WTC11 (cell line): ENCODE results near the gene LEMD3. TPM values are rescaled to one million over a fixed set of nuclear protein-coding genes. Genes with fewer than 3 reads are reported as not detected.
A peak's percentile ranks its signal among the peaks of the same experiment; 100 is the strongest.

ENCODE experiments used
- ATAC-seq: fragments of 200-7000 bp; cut with Tn5 transposase; 2 replicates; pipeline ENCODE4 v1.10.0; 2021; ENCODE audit warnings: mild to moderate bottlenecking, moderate library complexity
- Bru-seq: library from RNA; stranded (reverse); fragments of 400-500 nt; gene quantifications from one replicate; lab custom pipeline; 2021; lab: Mats Ljungman, UMichigan
- CTCF ChIA-PET: fragments of 300-600 bp; sonication (Branson Sonifier 250); formaldehyde crosslinking; loops from one replicate; lab custom pipeline; 2021; ENCODE audit warnings: antibody characterized with exemption; lab: Charles Lee
- POLR2A ChIA-PET: fragments of 350-600 bp; sonication (Branson Sonifier 250); formaldehyde crosslinking; loops from one replicate; lab custom pipeline; 2021; ENCODE audit warnings: antibody characterized with exemption; lab: Charles Lee
- DNase-seq: peaks from one replicate; pipeline ENCODE4 v3.0.0; 2021; ENCODE audit warnings: low spot score
- H3K27ac Mint-ChIP-seq: 2 replicates; pipeline ENCODE4 v1.8.0; 2021; ENCODE audit warnings: mixed read lengths
- H3K27me3 Mint-ChIP-seq: 2 replicates; pipeline ENCODE4 v1.8.0; 2021; ENCODE audit warnings: low read depth, mild to moderate bottlenecking, moderate library complexity, mixed read lengths
- H3K36me3 Mint-ChIP-seq: 2 replicates; pipeline ENCODE4 v1.8.0; 2021; ENCODE audit warnings: mixed read lengths
- H3K4me1 Mint-ChIP-seq: 2 replicates; pipeline ENCODE4 v1.8.0; 2022; ENCODE audit warnings: mixed read lengths
- H3K4me3 Mint-ChIP-seq: 2 replicates; pipeline ENCODE4 v1.8.0; 2021; ENCODE audit warnings: mild to moderate bottlenecking, moderate library complexity, mixed read lengths
- H3K9me3 Mint-ChIP-seq: 2 replicates; pipeline ENCODE4 v1.8.0; 2021; ENCODE audit warnings: mixed read lengths
- ATF2 ChIP-seq: sonication (generic); formaldehyde crosslinking; IDR thresholded peaks from 2 replicates; pipeline ENCODE4 v1.8.1; 2022; ENCODE audit warnings: low read depth, missing genetic modification reagents, borderline replicate concordance
- ATF6 ChIP-seq: sonication (generic); formaldehyde crosslinking; IDR thresholded peaks from 2 replicates; pipeline ENCODE4 v1.8.1; 2023; ENCODE audit warnings: mild to moderate bottlenecking, missing genetic modification reagents
- CBFB ChIP-seq: sonication (generic); formaldehyde crosslinking; IDR thresholded peaks from 2 replicates; pipeline ENCODE4 v1.8.1; 2022; ENCODE audit warnings: mild to moderate bottlenecking, low read depth, missing genetic modification reagents
- GRHL2 ChIP-seq: fragments of 250-450 bp; sonication (Bioruptor Pico); IDR thresholded peaks from 2 replicates; pipeline ENCODE4 v1.8.0; 2022; ENCODE audit warnings: mild to moderate bottlenecking, moderate library complexity; ENCODE audit not compliant: insufficient replicate concordance, severe bottlenecking
- GTF2I ChIP-seq: fragments of 250-450 bp; sonication (Bioruptor Pico); conservative IDR thresholded peaks from 2 replicates; pipeline ENCODE4 v1.4.0; 2021; ENCODE audit warnings: mild to moderate bottlenecking
- HMGXB4 ChIP-seq: sonication (generic); formaldehyde crosslinking; IDR thresholded peaks from 2 replicates; pipeline ENCODE4 v1.8.1; 2023; ENCODE audit warnings: mild to moderate bottlenecking, moderate library complexity, missing genetic modification reagents
- IRF1 ChIP-seq: sonication (generic); formaldehyde crosslinking; IDR thresholded peaks from 2 replicates; pipeline ENCODE4 v1.8.0; 2023; ENCODE audit warnings: missing genetic modification reagents
- NFYB ChIP-seq: sonication (generic); formaldehyde crosslinking; conservative IDR thresholded peaks from 2 replicates; pipeline ENCODE4 v1.8.0; 2022; ENCODE audit warnings: low read depth, missing genetic modification reagents
- PRRX2 ChIP-seq: fragments of 250-450 bp; sonication (Bioruptor Pico); IDR thresholded peaks from 2 replicates; pipeline ENCODE4 v1.8.0; 2021; ENCODE audit warnings: mild to moderate bottlenecking
- RELA ChIP-seq: sonication (generic); formaldehyde crosslinking; IDR thresholded peaks from 2 replicates; pipeline ENCODE4 v1.8.1; 2022; ENCODE audit warnings: missing genetic modification reagents, mild to moderate bottlenecking, borderline replicate concordance
- RORB ChIP-seq: fragments of 250-450 bp; sonication (Bioruptor Pico); IDR thresholded peaks from 2 replicates; pipeline ENCODE4 v1.9.0; 2021; ENCODE audit warnings: mild to moderate bottlenecking
- SMAD4 ChIP-seq: sonication (generic); formaldehyde crosslinking; IDR thresholded peaks from 2 replicates; pipeline ENCODE4 v1.8.0; 2022; ENCODE audit warnings: mild to moderate bottlenecking, missing genetic modification reagents
- STAT6 ChIP-seq: sonication (generic); formaldehyde crosslinking; conservative IDR thresholded peaks from 2 replicates; pipeline ENCODE4 v1.8.1; 2023; ENCODE audit warnings: mild to moderate bottlenecking, low read depth, missing genetic modification reagents, moderate library complexity
- TEAD4 ChIP-seq: sonication (generic); formaldehyde crosslinking; IDR thresholded peaks from 2 replicates; pipeline ENCODE4 v1.8.0; 2022; ENCODE audit warnings: mild to moderate bottlenecking, missing genetic modification reagents
- USF2 ChIP-seq: sonication (generic); formaldehyde crosslinking; IDR thresholded peaks from 2 replicates; pipeline ENCODE4 v1.8.1; 2023; ENCODE audit warnings: mild to moderate bottlenecking, missing genetic modification reagents, moderate library complexity
- ZNF121 ChIP-seq: sonication (generic); formaldehyde crosslinking; IDR thresholded peaks from 2 replicates; pipeline ENCODE4 v1.8.0; 2023; ENCODE audit warnings: missing genetic modification reagents
- ZNF219 ChIP-seq: sonication (generic); formaldehyde crosslinking; IDR thresholded peaks from 2 replicates; pipeline ENCODE4 v1.8.0; 2023; ENCODE audit warnings: missing genetic modification reagents, mild to moderate bottlenecking, borderline replicate concordance
- ZNF416 ChIP-seq: fragments of 250-450 bp; sonication (Bioruptor Pico); IDR thresholded peaks from 2 replicates; pipeline ENCODE4 v1.9.0; 2021; ENCODE audit warnings: mild to moderate bottlenecking, inconsistent platforms
- ZNF423 ChIP-seq: fragments of 250-450 bp; sonication (Bioruptor Pico); IDR thresholded peaks from 2 replicates; pipeline ENCODE4 v2.1.2; 2022; ENCODE audit warnings: mild to moderate bottlenecking, moderate library complexity
- ZNF532 ChIP-seq: fragments of 250-450 bp; sonication (Bioruptor Pico); IDR thresholded peaks from 2 replicates; pipeline ENCODE4 v1.9.0; 2021; ENCODE audit warnings: mild to moderate bottlenecking, borderline replicate concordance
- long read RNA-seq, 3 experiments: library from RNA in 1 of 3; library from capped mRNA in 1 of 3; library from polyadenylated mRNA in 1 of 3; unstranded in 2 of 3; stranded (forward) in 1 of 3; transcript quantifications; one replicate each; pipeline ENCODE4 v2.0.0, GENCODE V29; 2021
- total RNA-seq: library from RNA; stranded (reverse); gene quantifications from 3 replicates; pipeline ENCODE4 v1.2.3, GENCODE V29; 2021

The LEMD3 gene
- total RNA-seq (28.7 to 31.3 TPM (median 29.8 TPM) in 3 replicates), Bru-seq, nascent RNA (percentile 92 among the genes with signal in this experiment)
- long read RNA-seq, experiment 1, full-length matches to known transcripts, result 119 of 152 reads
- long read RNA-seq, experiment 1, partial matches to known transcripts, result 11 of 152 reads
- long read RNA-seq, experiment 1, other reads (novel, unspliced or antisense), result 22 of 152 reads
- long read RNA-seq, experiment 2, full-length matches to known transcripts, result 15 of 32 reads
- long read RNA-seq, experiment 2, partial matches to known transcripts, result 12 of 32 reads
- long read RNA-seq, experiment 2, other reads (novel, unspliced or antisense), result 5 of 32 reads
- long read RNA-seq, experiment 3, partial matches to known transcripts, result 0 of 2 reads
- long read RNA-seq, experiment 3, other reads (novel, unspliced or antisense), result 2 of 2 reads

- H3K4me3 Mint-ChIP-seq, result peak within 1 kb of the TSS; percentile 98
- peak within 1 kb of the TSS; percentile 99 for H3K27ac Mint-ChIP-seq
- CTCF ChIA-PET, result interaction anchor here (0.9 to 1.2 kb wide), 5 partner anchors 26 to 367 kb away, joined by 3 to 9 read pairs (median 4); partner anchors contain the start of gene WIF1
- peaks cover 21% of the 10 kb centered on the region for H3K4me1 Mint-ChIP-seq
- no peaks in the 10 kb centered on the region for H3K36me3 Mint-ChIP-seq
- H3K27me3 Mint-ChIP-seq, result peaks cover 22% of the 10 kb centered on the region
- POLR2A ChIA-PET, result interaction anchor here (1.0 to 1.9 kb wide), 7 partner anchors 8 to 106 kb away, joined by 3 to 9 read pairs (median 4); no protein-coding TSS in a partner anchor
- H3K9me3 Mint-ChIP-seq, result 0 out of 2 replicates have a peak, but pooled peaks cover 3% of the 10 kb centered on the region
- DNase-seq (peak; percentile 95), ATAC-seq (peak; percentile 95)
- TF ChIP-seq GTF2I (CRISPR knock-in tag) (no peak), ATF2 (peak; percentile 99), STAT6 (CRISPR knock-in tag) (no peak), RELA (CRISPR knock-in tag) (peak; percentile 99), CBFB (peak; percentile 99), NFYB (CRISPR knock-in tag) (peak; percentile 87), ZNF423 (CRISPR knock-in tag) (no peak), SMAD4 (CRISPR knock-in tag) (peak; percentile 98), PRRX2 (CRISPR knock-in tag) (no peak), ZNF121 (CRISPR knock-in tag) (peak; percentile 90), ATF6 (peak; percentile 80; the same call in 1 of the 2 replicates), USF2 (CRISPR knock-in tag) (peak; percentile 89), ZNF532 (CRISPR knock-in tag) (0 out of 2 replicates have a peak, but pooled peaks have one; percentile 24), TEAD4 (peak; percentile 97), HMGXB4 (CRISPR knock-in tag) (peak; percentile 96), IRF1 (peak; percentile 99), ZNF219 (CRISPR knock-in tag) (peak; percentile 94), ZNF416 (CRISPR knock-in tag) (no peak), RORB (CRISPR knock-in tag) (no peak), GRHL2 (CRISPR knock-in tag) (no peak)
Measured at GRCh38 chr12:65169320-65170208, at the start of gene LEMD3. Gene LEMD3 (plus strand): TSS chr12:65169583. CDS start chr12:65169597, 14 bp downstream.
